K562 (cell line): ENCODE measurements around the gene ERN1. TPM values are rescaled to one million over a fixed set of nuclear protein-coding genes. Genes with fewer than 3 reads are reported as not detected.

Experiments used
- ATAC-seq: fragments of 200-7000 bp; cut with Tn5 transposase; 3 replicates; pipeline ENCODE4 v1.9.1; 2020; ENCODE audit warnings: moderate library complexity
- BruUV-seq: library from RNA; stranded (reverse); fragments of 400-500 nt; replicated peaks from 2 replicates; lab custom pipeline; 2021; lab: Mats Ljungman, UMichigan
- CTCF ChIA-PET: fragments of 300-600 bp; formaldehyde crosslinking; extraction: SDS; loops from one replicate; lab custom pipeline; 2021; ENCODE audit warnings: low intra/inter-chr PET ratio; lab: Yijun Ruan, JAX
- POLR2A ChIA-PET: fragments of 300-600, 350-650 bp; sonication (Branson Sonifier 250); formaldehyde crosslinking; extraction: SDS; loops from one replicate; lab custom pipeline; 2021; ENCODE audit warnings: antibody characterized with exemption, inconsistent platforms; lab: Yijun Ruan, JAX
- DNase-seq, 4 experiments: peaks; one replicate each; pipeline versions ENCODE4 v3.0.0 to v3.0.0-alpha.2; 2011 to 2018; ENCODE audit warnings: low spot score in 3 of 4, mixed read lengths in 3 of 4; ENCODE audit errors: extremely low read depth in 1 of 4
- FAIRE-seq: peaks from 2 replicates; lab custom pipeline; 2011; peaks lifted over from hg19 to GRCh38; lab: Jason Lieb, UNC
- H2AFZ ChIP-seq: 2 replicates; pipeline ENCODE4 v1.6.0; 2011; ENCODE audit warnings: low read depth, low read length, control low read depth, inconsistent platforms
- H3K27ac ChIP-seq: fragments of 200-600 bp; 3 replicates; pipeline ENCODE4 v1.8.0; 2011; ENCODE audit warnings: low read depth, mild to moderate bottlenecking, control low read depth, inconsistent platforms, low read length, moderate library complexity, mixed read lengths; ENCODE audit errors: extremely low read depth
- H3K27me3 ChIP-seq, 2 experiments: fragments of 300-600 bp in 1 of 2; 2 replicates in 1 of 2; 3 replicates in 1 of 2; pipeline versions ENCODE4 v1.6.0 to v1.8.0; 2011; ENCODE audit warnings: inconsistent platforms in 2 of 2, low read length in 2 of 2, mild to moderate bottlenecking in 1 of 2, mixed read lengths in 1 of 2, moderate library complexity in 1 of 2; ENCODE audit not compliant: control insufficient read depth in 2 of 2, insufficient read depth in 2 of 2
- H3K36me3 ChIP-seq: fragments of 300-600 bp; 3 replicates; pipeline ENCODE4 v1.8.0; 2011; ENCODE audit warnings: mild to moderate bottlenecking, low read length, inconsistent platforms; ENCODE audit not compliant: control insufficient read depth, insufficient read depth
- H3K4me1 ChIP-seq, 2 experiments: fragments of 200-600 bp in 1 of 2; replicated peaks in 1 of 2; 2 replicates in 1 of 2; 3 replicates in 1 of 2; pipeline versions ENCODE4 v1.5.1 to v1.8.0; 2011; ENCODE audit warnings: inconsistent platforms in 2 of 2, low read length in 2 of 2, mild to moderate bottlenecking in 1 of 2, mixed read lengths in 1 of 2, moderate library complexity in 1 of 2; ENCODE audit not compliant: control insufficient read depth in 2 of 2, insufficient read depth in 2 of 2
- H3K4me2 ChIP-seq: 2 replicates; pipeline ENCODE4 v1.6.1; 2011; ENCODE audit warnings: low read length, control low read depth, inconsistent platforms, mixed read lengths; ENCODE audit not compliant: insufficient read depth
- H3K4me3 ChIP-seq: fragments of 200-600 bp; sonication (generic), shearing (Covaris generic); 2 replicates; pipeline ENCODE4 v1.5.1; 2016; ENCODE audit warnings: control low read depth, inconsistent platforms
- H3K79me2 ChIP-seq: fragments of 200-600 bp; 3 replicates; pipeline ENCODE4 v1.8.0; 2011; ENCODE audit warnings: low read length, inconsistent platforms; ENCODE audit not compliant: control insufficient read depth, insufficient read depth
- H3K9ac ChIP-seq, 2 experiments: 2 replicates each; pipeline versions ENCODE4 v1.6.0 to v1.6.1; 2011; ENCODE audit warnings: low read depth in 2 of 2, low read length in 2 of 2, control low read depth in 1 of 2, inconsistent platforms in 1 of 2, mild to moderate bottlenecking in 1 of 2, mixed read lengths in 1 of 2; ENCODE audit not compliant: insufficient read depth in 1 of 2
- H3K9me1 ChIP-seq: one replicate; pipeline ENCODE4 v1.6.0; 2011; ENCODE audit warnings: inconsistent platforms, mild to moderate bottlenecking, low read length, moderate library complexity; ENCODE audit not compliant: control insufficient read depth, insufficient read depth
- H3K9me3 ChIP-seq: replicated peaks from 2 replicates; pipeline ENCODE4 v1.5.1; 2011; ENCODE audit warnings: low read depth, low read length, inconsistent platforms; ENCODE audit not compliant: control insufficient read depth, insufficient read depth
- H4K20me1 ChIP-seq: replicated peaks from 2 replicates; pipeline ENCODE4 v1.6.1; 2011; ENCODE audit warnings: low read length, inconsistent platforms, mixed read lengths; ENCODE audit not compliant: control insufficient read depth, insufficient read depth
- ARNT ChIP-seq, 2 experiments: fragments of 450-650 bp; IDR thresholded peaks; 2 replicates each; pipeline ENCODE4 v1.6.1; 2016; ENCODE audit warnings: mild to moderate bottlenecking in 1 of 2
- BCL6 ChIP-seq: fragments of 250-450 bp; sonication (Bioruptor Pico); IDR thresholded peaks from 2 replicates; pipeline ENCODE4 v1.4.0; 2020
- CHD1 ChIP-seq: fragments of 200-600 bp; sonication (generic); IDR thresholded peaks from one replicate; pipeline ENCODE4 v1.6.1; 2012; ENCODE audit warnings: mild to moderate bottlenecking, moderate library complexity, low read length, inconsistent platforms
- COPS2 ChIP-seq: fragments of 450-650 bp; conservative IDR thresholded peaks from 2 replicates; pipeline ENCODE4 v1.6.1; 2016; ENCODE audit warnings: mild to moderate bottlenecking, moderate library complexity
- CTBP1 ChIP-seq: fragments of 450-650 bp; IDR thresholded peaks from 2 replicates; pipeline ENCODE4 v1.6.1; 2016; ENCODE audit warnings: borderline replicate concordance
- ERF ChIP-seq: fragments of 450-650 bp; formaldehyde crosslinking; IDR thresholded peaks from 2 replicates; pipeline ENCODE4 v1.4.0; 2020; ENCODE audit warnings: mild to moderate bottlenecking, mixed read lengths
- HEY1 ChIP-seq: fragments of 250-450 bp; sonication (Bioruptor Pico); IDR thresholded peaks from 2 replicates; pipeline ENCODE4 v1.5.0; 2020; ENCODE audit warnings: mild to moderate bottlenecking, moderate library complexity, borderline replicate concordance
- HINFP ChIP-seq: fragments of 450-650 bp; conservative IDR thresholded peaks from 2 replicates; pipeline ENCODE4 v1.6.1; 2016; ENCODE audit warnings: missing genetic modification characterization, low read depth, mild to moderate bottlenecking, control low read depth, missing compliant biosample characterization
- LCOR ChIP-seq: sonication (generic); formaldehyde crosslinking; IDR thresholded peaks from 2 replicates; pipeline ENCODE4 v1.8.0; 2022; ENCODE audit warnings: mild to moderate bottlenecking, missing genetic modification reagents
- MAFK ChIP-seq: IDR thresholded peaks from 2 replicates; pipeline ENCODE4 v1.6.1; 2011; ENCODE audit warnings: low read length, improper control_type of control experiment
- MNT ChIP-seq, 2 experiments: fragments of 450-650 bp; conservative IDR thresholded peaks; 2 replicates each; pipeline ENCODE4 v1.6.1; 2017; ENCODE audit warnings: mild to moderate bottlenecking in 2 of 2, moderate library complexity in 2 of 2
- PHB ChIP-seq: fragments of 250-450 bp; sonication (Bioruptor Pico); IDR thresholded peaks from 2 replicates; pipeline ENCODE4 v1.5.0; 2021
- RBM25 ChIP-seq: fragments of 200-400 bp; formaldehyde crosslinking; IDR thresholded peaks from 2 replicates; pipeline ENCODE4 v1.6.1; 2018; ENCODE audit warnings: low read length, low read depth, moderate library complexity; ENCODE audit not compliant: severe bottlenecking
- SMARCA4 ChIP-seq: fragments of 450-650 bp; IDR thresholded peaks from 2 replicates; pipeline ENCODE4 v1.6.1; 2016
- U2AF2 ChIP-seq: fragments of 200-400 bp; formaldehyde crosslinking; optimal IDR thresholded peaks from 2 replicates; pipeline ENCODE3; 2017; ENCODE audit warnings: low read depth, mild to moderate bottlenecking, low read length
- ZBTB12 ChIP-seq: fragments of 250-450 bp; sonication (Bioruptor Pico); IDR thresholded peaks from 2 replicates; pipeline ENCODE4 v1.4.0; 2020
- ZNF197 ChIP-seq: fragments of 200-800 bp; sonication (Bioruptor generic); IDR thresholded peaks from 2 replicates; pipeline ENCODE4 v1.6.1; 2016; ENCODE audit warnings: low read depth, missing genetic modification characterization, missing compliant biosample characterization
- ZNF239 ChIP-seq: fragments of 250-450 bp; sonication (Bioruptor Pico); IDR thresholded peaks from 2 replicates; pipeline ENCODE4 v1.4.0; 2020; ENCODE audit warnings: mild to moderate bottlenecking
- ZNF589 ChIP-seq: fragments of 200-800 bp; sonication (Bioruptor generic); IDR thresholded peaks from 2 replicates; pipeline ENCODE4 v1.6.1; 2016; ENCODE audit warnings: low read depth, missing genetic modification characterization, missing compliant biosample characterization
- WGBS: fragments of 100-300 bp; shearing (Covaris generic); methylation state at CpG from one replicate; pipeline ENCODE4 v1.1.6; 2016; ENCODE audit warnings: low coverage, mixed read lengths; ENCODE audit not compliant: insufficient coverage; ENCODE audit errors: missing lambda C conversion rate; 5-methylcytosine and 5-hydroxymethylcytosine counted together
- in situ Hi-C: fragments of 300-500 bp; cut with MboI; formaldehyde crosslinking; loops from 4 replicates; pipeline ENCODE4 v1.15.0; 2018; ENCODE audit warnings: inconsistent platforms, mixed read lengths
- intact Hi-C: fragments of 100-400 bp; cut with micrococcal nuclease; formaldehyde crosslinking; loops from 2 replicates; pipeline ENCODE4 v1.14.2; 2022
- polyA plus RNA-seq, 8 experiments: library from polyadenylated mRNA; depleted of rRNA in 4 of 8; stranded (reverse) in 5 of 8; unstranded in 3 of 8; fragments of >200 nt; fragmentation: Nextera tagmentation in 2 of 8; fragmentation: Illumina TruSeq in 1 of 8; extraction: Ambion mirVana in 2 of 8; extraction: Trizol in 1 of 8; gene quantifications; 2 replicates each; pipeline versions ENCODE4 v1.2.1 to v1.2.3, GENCODE V29; 2011 to 2014; ENCODE audit warnings: inconsistent platforms in 1 of 8, missing spikeins in 1 of 8
- total RNA-seq, 7 experiments: library from RNA; depleted of rRNA in 6 of 7; stranded (reverse); fragments of >200 nt in 6 of 7; fragmentation: Illumina TruSeq in 2 of 7; extraction: Trizol in 2 of 7; gene quantifications; 2 replicates each; pipeline versions ENCODE4 v1.2.1 to v1.2.3, GENCODE V29; 2011 to 2021; ENCODE audit warnings: low replicate concordance in 1 of 7

Gene ERN1
- total and polyA plus RNA-seq, 9 of the 15 experiments (the other 6 are each of a cell fraction or from before 2014, with no cell fraction given): 2.1 to 22.5 (median 7.3) TPM

GRCh38 chr17:64063088-64063487 is 66.9 kb downstream of the ERN1 start:
- Histone ChIP-seq H2AFZ (no peak overlapping the region), H3K36me3 (peaks cover 9% of the 10 kb centered on the region; the same call in 2 of the 3 replicates), H3K4me1 (peaks cover 0 to 4% of the 10 kb centered on the region in 2 experiments; a peak in 1 of 5 replicates), H3K79me2 (no peaks in the 10 kb centered on the region), H3K9me3 (no peaks in the 10 kb centered on the region), H4K20me1 (no peaks in the 10 kb centered on the region), H3K27ac (no peak overlapping the region), H3K9ac (peak overlapping the region in 1 of 2 experiments; percentile 23; a peak in 1 of 4 replicates), H3K4me2 (no peak overlapping the region), H3K9me1 (no peaks in the 10 kb centered on the region), H3K4me3 (no peak overlapping the region), H3K27me3 (no peaks in the 10 kb centered on the region)
- DNase-seq (no peak), ATAC-seq (no peak), FAIRE-seq (no peak)
- ChIA-PET CTCF (interaction anchor here (1.1 to 3.6 kb wide), 3 partner anchors 70 to 219 kb away, joined by 3 to 32 read pairs (median 6); no protein-coding TSS in a partner anchor), POLR2A (interaction anchor here (0.6 to 1.8 kb wide), 5 partner anchors 12 to 188 kb away, joined by 3 to 8 read pairs (median 4); no protein-coding TSS in a partner anchor)
- no TSS peak for BruUV-seq
- in situ Hi-C loops: loop anchor here (5.0 kb wide), 1 partner anchor 69 kb away; the partner anchor contains the start of gene ERN1
- WGBS: 72% methylated on average over 5 of the region's 5 CpGs
- intact Hi-C loops: loop anchor here (1.0 to 10.0 kb wide), 2 partner anchors 70 to 222 kb away; no protein-coding TSS in a partner anchor
- no peak for TF ChIP-seq HEY1 (CRISPR knock-in tag)
- TF ChIP-seq CHD1: no peak
- no peak for TF ChIP-seq HINFP (tag)
- TF ChIP-seq COPS2: no peak
- no peak for TF ChIP-seq ZBTB12
- no peak for TF ChIP-seq RBM25
- TF ChIP-seq ERF: no peak
- TF ChIP-seq MNT (conservative IDR thresholded peaks at IDR 0.05): no peak
- no peak for TF ChIP-seq LCOR (CRISPR knock-in tag)
- TF ChIP-seq BCL6 (CRISPR knock-in tag): no peak
- no peak for TF ChIP-seq ZNF197
- no peak for TF ChIP-seq ARNT (IDR thresholded peaks at IDR 0.05)
- TF ChIP-seq PHB (CRISPR knock-in tag): no peak
- no peak for TF ChIP-seq ZNF239 (CRISPR knock-in tag)
- no peak for TF ChIP-seq U2AF2
- TF ChIP-seq CTBP1: no peak
- no peak for TF ChIP-seq SMARCA4
- no peak for TF ChIP-seq MAFK
- no peak for TF ChIP-seq ZNF589
